AG09309 (cell line): ENCODE measurements around the gene TSPO2.

Experiments
- DNase-seq: peaks from one replicate; pipeline ENCODE4 v3.0.0-alpha.2; 2010; ENCODE audit warnings: low read depth
- H3K4me3 ChIP-seq: 2 replicates; pipeline ENCODE4 v1.5.1; 2011; ENCODE audit warnings: mild to moderate bottlenecking, low read depth, low read length, moderate library complexity; ENCODE audit not compliant: control insufficient read depth
- CTCF ChIP-seq: IDR thresholded peaks from 2 replicates; pipeline ENCODE4 v1.5.1; 2011; ENCODE audit warnings: mild to moderate bottlenecking, low read depth, low read length, inconsistent platforms; ENCODE audit not compliant: insufficient read depth, control insufficient read depth; ENCODE audit errors: missing control alignments

Gene TSPO2

DNA sequence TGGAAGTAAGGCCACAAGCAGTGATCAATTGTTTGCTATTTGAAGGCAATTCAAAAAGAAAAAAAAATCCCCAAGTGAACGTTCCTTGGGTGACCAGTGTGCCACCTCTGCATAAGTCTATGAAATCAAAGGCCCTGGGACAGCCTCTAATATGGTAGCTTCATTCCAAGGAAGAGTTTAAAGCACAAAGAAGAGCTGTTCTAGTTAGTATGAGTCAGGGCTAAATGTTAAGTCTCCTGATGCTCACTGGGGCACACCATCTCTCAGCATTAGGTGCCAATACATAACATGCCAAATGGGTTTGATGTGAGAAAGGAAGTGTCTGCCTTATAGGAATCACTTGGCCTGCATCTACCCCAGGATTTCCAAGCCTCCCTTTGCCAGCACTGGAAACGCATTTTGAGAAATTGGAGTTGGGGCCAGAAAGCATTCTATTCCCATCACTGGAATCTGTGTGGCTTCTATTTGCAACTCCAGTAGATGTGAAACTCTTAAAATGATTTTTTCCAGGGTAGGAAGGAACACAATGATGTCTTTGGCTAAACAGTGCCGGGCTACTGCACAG, 16.2 kb upstream of the TSPO2 start:
- TF ChIP-seq CTCF = no peak
- H3K4me3 ChIP-seq = no peak overlapping the region
- DNase-seq = no peak

- DNase-seq = no peak
- no peak for TF ChIP-seq CTCF
- no peak overlapping the region for H3K4me3 ChIP-seq
Observed at GRCh38 chr6:41027241-41027640, 15.0 kb upstream of the TSPO2 start.

- DNase-seq = no peak
Observed at GRCh38 chr6:41027799-41028560, 14.3 kb upstream of the TSPO2 start.

GRCh38 chr6:41028561-41029412, 13.5 kb upstream of the TSPO2 start:
- peak overlapping the region; percentile 15 for H3K4me3 ChIP-seq
- no peak for TF ChIP-seq CTCF
- DNase-seq = no peak

More at GRCh38 chr6:41027799-41028560, 14.3 kb upstream of the TSPO2 start:
- peak; percentile 88 for TF ChIP-seq CTCF
- peak overlapping the region; percentile 15 for H3K4me3 ChIP-seq

DNA sequence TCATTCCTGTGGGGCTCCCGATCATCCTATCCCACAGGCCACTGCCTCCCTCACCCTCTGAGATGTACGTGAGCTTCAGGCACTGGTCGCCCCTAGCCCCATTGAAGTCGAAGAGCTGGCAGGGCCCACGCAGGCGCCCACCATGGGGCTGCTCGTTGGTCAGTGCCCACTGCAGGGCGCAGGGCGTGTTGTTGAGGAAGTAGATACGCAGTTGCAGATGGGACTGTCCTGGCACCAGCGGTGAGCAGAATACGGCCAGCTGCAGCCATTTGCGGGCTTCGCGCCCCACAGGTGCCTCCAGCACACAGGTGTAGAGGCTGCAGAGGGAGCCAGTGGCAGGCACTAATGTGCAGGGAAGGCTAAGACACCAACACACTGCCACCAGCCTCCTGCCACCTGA, 9.4 kb upstream of the TSPO2 start:
- no peak for TF ChIP-seq CTCF
- no peak for DNase-seq
- no peak overlapping the region for H3K4me3 ChIP-seq

- no peak for TF ChIP-seq CTCF
- DNase-seq = no peak
- no peak overlapping the region for H3K4me3 ChIP-seq
Observed at GRCh38 chr6:41033776-41034175, 8.5 kb upstream of the TSPO2 start.
